ENCODE results near the gene IMP3.

IMP3 gene

GRCh38 chr15:75649848-75650247, 9.8 kb upstream of the IMP3 start:
- no peaks in the 10 kb centered on the region for H3K36me3 Mint-ChIP-seq
- H3K4me1 Mint-ChIP-seq, result peaks cover 4% of the 10 kb centered on the region
- no peak overlapping the region for H3K27ac Mint-ChIP-seq
- ATAC-seq (ENCODE audit: low read depth) (no peak), DNase-seq (ENCODE audit: low spot score in 2 of 2) (no peak)
- no peaks in the 10 kb centered on the region for H3K27me3 Mint-ChIP-seq
- no peak overlapping the region for H3K4me3 Mint-ChIP-seq
- no peaks in the 10 kb centered on the region for H3K9me3 Mint-ChIP-seq

DNA sequence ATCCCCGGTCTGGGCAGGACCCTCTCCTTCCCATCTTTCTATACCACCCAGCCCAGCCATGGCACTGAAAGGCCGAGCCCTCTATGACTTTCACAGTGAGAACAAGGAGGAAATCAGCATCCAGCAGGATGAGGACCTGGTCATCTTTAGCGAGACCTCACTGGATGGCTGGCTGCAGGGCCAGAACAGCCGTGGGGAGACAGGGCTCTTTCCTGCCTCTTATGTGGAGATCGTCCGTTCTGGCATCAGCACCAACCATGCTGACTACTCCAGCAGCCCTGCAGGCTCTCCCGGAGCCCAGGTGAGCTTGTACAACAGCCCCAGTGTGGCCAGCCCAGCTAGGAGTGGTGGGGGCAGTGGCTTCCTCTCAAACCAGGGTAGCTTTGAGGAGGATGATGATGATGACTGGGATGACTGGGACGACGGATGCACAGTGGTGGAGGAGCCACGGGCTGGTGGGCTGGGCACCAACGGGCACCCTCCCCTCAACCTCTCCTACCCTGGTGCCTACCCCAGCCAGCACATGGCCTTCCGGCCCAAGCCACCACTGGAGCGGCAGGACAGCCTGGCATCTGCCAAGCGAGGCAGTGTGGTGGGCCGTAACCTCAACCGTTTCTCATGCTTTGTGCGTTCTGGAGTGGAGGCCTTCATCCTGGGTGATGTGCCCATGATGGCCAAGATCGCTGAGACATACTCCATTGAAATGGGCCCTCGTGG, 9.2 kb upstream of the IMP3 start:
- no peak for ATAC-seq (ENCODE audit: low read depth)
- Mint-ChIP-seq H3K4me3 (peak overlapping the region; percentile 19), H3K36me3 (no peaks in the 10 kb centered on the region), H3K9me3 (no peaks in the 10 kb centered on the region), H3K27me3 (no peaks in the 10 kb centered on the region), H3K4me1 (peaks cover 4% of the 10 kb centered on the region), H3K27ac (no peak overlapping the region)
- DNase-seq (ENCODE audit: low spot score in 2 of 2), result no peak

GRCh38 chr15:75648156-75649000, 8.4 kb upstream of the IMP3 start:
- ATAC-seq (ENCODE audit: low read depth), result peak; percentile 17
- Mint-ChIP-seq H3K27ac (no peak overlapping the region), H3K36me3 (peaks cover 2% of the 10 kb centered on the region), H3K27me3 (no peaks in the 10 kb centered on the region), H3K9me3 (no peaks in the 10 kb centered on the region), H3K4me1 (peaks cover 7% of the 10 kb centered on the region), H3K4me3 (peak overlapping the region; percentile 73)
- no peak for DNase-seq (ENCODE audit: low spot score in 2 of 2)

GRCh38 chr15:75647370-75648155, 7.5 kb upstream of the IMP3 start, which contains the start of gene SNX33:
Gene SNX33, plus strand, starts transcription at chr15:75647912. Its CDS starts 1,191 bp downstream, at chr15:75649103.
- peaks cover 7% of the 10 kb centered on the region for H3K4me1 Mint-ChIP-seq
- no peaks in the 10 kb centered on the region for H3K27me3 Mint-ChIP-seq

DNA sequence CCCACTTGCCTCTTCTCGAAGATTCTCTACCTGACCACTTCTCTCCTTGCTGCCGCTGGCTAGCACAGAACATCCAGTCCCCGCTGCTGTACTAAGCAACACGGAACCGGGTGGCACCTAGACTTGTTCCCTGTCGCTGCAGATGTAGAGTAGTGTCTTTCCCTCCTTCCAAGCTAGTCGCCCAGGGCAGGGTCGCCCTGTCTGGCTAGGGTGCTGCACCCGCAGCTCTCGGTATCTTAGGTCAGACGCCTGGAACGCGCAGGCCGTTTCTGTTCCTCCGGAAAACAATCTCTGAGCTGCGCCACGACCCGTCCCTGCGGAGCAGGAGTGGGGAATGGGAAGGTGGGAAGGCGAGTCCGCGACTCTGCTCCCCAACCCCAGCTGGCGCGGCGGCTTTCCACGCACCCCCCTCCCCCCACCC, 6.9 kb upstream of the IMP3 start:
- no peaks in the 10 kb centered on the region for H3K9me3 Mint-ChIP-seq
- DNase-seq (ENCODE audit: low spot score in 2 of 2) (peak in 1 of 2 donors; percentile 25), ATAC-seq (ENCODE audit: low read depth) (peak; percentile 39)
- H3K27me3 Mint-ChIP-seq, result no peaks in the 10 kb centered on the region
- H3K36me3 Mint-ChIP-seq, result peaks cover 2% of the 10 kb centered on the region
- peak overlapping the region; percentile 84 for H3K4me3 Mint-ChIP-seq
- H3K4me1 Mint-ChIP-seq, result peaks cover 10% of the 10 kb centered on the region
- no peak overlapping the region for H3K27ac Mint-ChIP-seq

More at GRCh38 chr15:75647370-75648155, 7.5 kb upstream of the IMP3 start, which contains the start of gene SNX33:
- Mint-ChIP-seq H3K4me3 (peak within 1 kb of the TSS; percentile 84), H3K36me3 (peaks cover 2% of the 10 kb centered on the region), H3K27ac (no peak within 1 kb of the TSS), H3K9me3 (no peaks in the 10 kb centered on the region)
- DNase-seq (ENCODE audit: low spot score in 2 of 2), result peak in 1 of 2 donors; percentile 32
- ATAC-seq (ENCODE audit: low read depth), result peak; percentile 54

GRCh38 chr15:75646112-75646943, 6.3 kb upstream of the IMP3 start:
- Mint-ChIP-seq H3K36me3 (peaks cover 2% of the 10 kb centered on the region), H3K9me3 (no peaks in the 10 kb centered on the region), H3K4me3 (peak overlapping the region; percentile 84), H3K27ac (no peak overlapping the region), H3K4me1 (peaks cover 10% of the 10 kb centered on the region), H3K27me3 (no peaks in the 10 kb centered on the region)
- DNase-seq (ENCODE audit: low spot score in 2 of 2) (no peak), ATAC-seq (ENCODE audit: low read depth) (no peak)

GRCh38 chr15:75644376-75644775, 4.4 kb upstream of the IMP3 start:
- no peak for DNase-seq (ENCODE audit: low spot score in 2 of 2)
- Mint-ChIP-seq H3K36me3 (peaks cover 2% of the 10 kb centered on the region), H3K27me3 (no peaks in the 10 kb centered on the region), H3K27ac (no peak overlapping the region), H3K4me1 (peaks cover 19% of the 10 kb centered on the region), H3K4me3 (no peak overlapping the region), H3K9me3 (no peaks in the 10 kb centered on the region)
- ATAC-seq (ENCODE audit: low read depth), result no peak

DNA sequence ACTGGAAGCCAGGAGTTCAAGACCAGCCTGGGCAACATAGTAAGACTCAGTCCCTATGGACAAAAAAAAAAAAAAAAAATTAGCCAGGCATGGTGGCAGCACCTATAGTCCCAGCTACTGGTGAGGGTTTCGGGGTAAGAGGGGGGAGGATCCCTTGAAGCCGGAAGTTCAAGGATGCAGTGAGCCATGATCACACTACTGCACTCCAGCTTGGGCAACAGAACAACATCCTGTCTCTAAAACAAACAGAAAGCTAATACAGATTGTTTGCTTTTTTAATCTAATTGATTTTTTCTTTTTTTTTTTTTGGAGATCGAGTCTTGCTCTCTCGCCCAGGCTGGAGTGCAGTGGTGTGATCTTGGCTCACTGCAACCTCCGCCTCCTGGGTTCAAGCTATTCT, 1.6 kb upstream of the IMP3 start:
- Mint-ChIP-seq H3K4me1 (peaks cover 31% of the 10 kb centered on the region), H3K36me3 (peaks cover 2% of the 10 kb centered on the region), H3K4me3 (no peak overlapping the region), H3K27ac (no peak overlapping the region), H3K27me3 (no peaks in the 10 kb centered on the region), H3K9me3 (no peaks in the 10 kb centered on the region)
- DNase-seq (ENCODE audit: low spot score in 2 of 2) (no peak), ATAC-seq (ENCODE audit: low read depth) (no peak)

GRCh38 chr15:75641179-75641503, 1.1 kb upstream of the IMP3 start:
- DNase-seq (ENCODE audit: low spot score in 2 of 2) (no peak), ATAC-seq (ENCODE audit: low read depth) (no peak)
- Mint-ChIP-seq H3K36me3 (peaks cover 3% of the 10 kb centered on the region), H3K4me1 (peaks cover 34% of the 10 kb centered on the region), H3K9me3 (no peaks in the 10 kb centered on the region), H3K27ac (no peak overlapping the region), H3K27me3 (no peaks in the 10 kb centered on the region), H3K4me3 (peak overlapping the region; percentile 92)

DNA sequence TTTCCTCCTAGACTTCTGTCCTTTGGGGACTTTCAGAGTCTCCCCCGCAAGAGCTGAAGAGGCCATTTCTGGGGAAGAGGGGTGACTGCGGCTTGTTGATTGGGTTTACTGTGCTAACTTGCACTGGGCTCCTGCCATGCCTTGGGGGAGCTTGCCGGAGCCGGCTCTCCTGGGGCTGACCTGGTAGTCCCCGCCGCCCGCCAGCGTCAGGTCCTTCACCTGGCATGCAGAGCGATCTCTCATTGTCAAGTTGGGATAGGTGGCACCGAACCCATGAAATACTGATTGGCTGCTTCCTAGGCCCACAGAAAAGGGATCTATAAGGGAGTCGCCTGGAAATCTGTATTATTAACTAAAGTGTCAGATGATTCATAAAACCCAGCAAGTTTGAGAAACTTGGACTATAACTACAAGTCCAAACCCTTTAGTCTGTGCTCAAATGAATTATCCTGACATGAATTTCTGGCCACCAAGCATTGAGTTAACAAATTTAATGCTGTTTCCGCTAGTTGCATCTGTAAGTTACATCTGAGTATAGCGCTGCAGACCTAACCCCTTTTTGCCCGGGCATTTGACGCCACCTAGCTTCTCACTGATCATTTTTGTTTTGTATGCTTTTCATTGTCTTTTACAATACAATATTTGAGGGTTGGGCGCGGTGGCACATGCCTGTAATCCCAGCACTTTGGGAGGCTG, 607 bp upstream of the IMP3 start:
- peaks cover 36% of the 10 kb centered on the region for H3K4me1 Mint-ChIP-seq
- no peaks in the 10 kb centered on the region for H3K9me3 Mint-ChIP-seq
- peaks cover 5% of the 10 kb centered on the region for H3K36me3 Mint-ChIP-seq
- H3K27ac Mint-ChIP-seq, result peak overlapping the region; percentile 93
- DNase-seq (ENCODE audit: low spot score in 2 of 2), result no peak
- peak overlapping the region; percentile 92 for H3K4me3 Mint-ChIP-seq
- H3K27me3 Mint-ChIP-seq, result no peaks in the 10 kb centered on the region
- peak; percentile 29 for ATAC-seq (ENCODE audit: low read depth)

GRCh38 chr15:75639191-75639708, 774 bp downstream of the IMP3 start:
- H3K27ac Mint-ChIP-seq, result peak overlapping the region; percentile 93
- ATAC-seq (ENCODE audit: low read depth), result no peak

DNA sequence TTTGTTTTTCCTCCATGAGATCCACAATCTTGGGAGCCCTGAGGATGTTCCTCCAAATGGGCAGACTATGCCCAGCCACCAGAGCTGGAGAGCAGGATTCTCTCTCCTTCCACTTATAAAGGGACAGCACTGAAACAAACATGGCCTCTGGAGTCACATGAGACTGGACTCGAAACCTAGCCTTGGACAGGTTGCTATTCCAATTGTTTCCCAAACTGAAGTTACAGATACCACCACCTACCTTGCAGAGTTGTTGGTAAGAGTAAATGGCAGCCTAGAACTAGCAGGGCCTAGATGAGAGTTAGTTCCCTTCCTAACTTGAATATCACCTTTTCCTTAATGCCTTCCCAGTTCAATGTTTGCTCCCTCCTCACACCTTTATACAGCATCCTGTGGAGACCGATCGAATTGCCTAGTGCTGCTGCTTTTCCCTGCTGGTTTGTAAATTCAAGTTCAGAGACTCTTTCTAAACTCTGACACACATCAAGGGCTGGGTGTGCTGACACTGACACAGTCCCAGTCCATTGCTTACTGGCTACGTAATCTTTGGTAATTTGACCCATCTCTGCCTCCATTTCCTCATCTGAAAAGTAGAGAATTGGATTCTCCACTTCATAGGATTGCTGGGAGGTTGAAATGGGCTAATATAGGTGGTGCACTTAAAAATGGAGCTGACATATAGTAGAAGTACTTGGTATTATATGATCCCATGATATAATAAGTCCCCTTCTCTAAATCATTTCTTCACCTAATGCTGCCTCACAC, 2.6 kb downstream of the IMP3 start:
- Mint-ChIP-seq H3K4me3 (no peak overlapping the region), H3K27me3 (no peaks in the 10 kb centered on the region), H3K36me3 (peaks cover 2% of the 10 kb centered on the region), H3K4me1 (peaks cover 34% of the 10 kb centered on the region), H3K9me3 (no peaks in the 10 kb centered on the region), H3K27ac (no peak overlapping the region)
- DNase-seq (ENCODE audit: low spot score in 2 of 2) (no peak), ATAC-seq (ENCODE audit: low read depth) (no peak)

More at GRCh38 chr15:75639191-75639708, 774 bp downstream of the IMP3 start:
- DNase-seq (ENCODE audit: low spot score in 2 of 2), result no peak
- Mint-ChIP-seq H3K4me1 (peaks cover 36% of the 10 kb centered on the region), H3K27me3 (no peaks in the 10 kb centered on the region), H3K4me3 (peak overlapping the region; percentile 92), H3K36me3 (peaks cover 5% of the 10 kb centered on the region), H3K9me3 (no peaks in the 10 kb centered on the region)
